GM12878 (cell line): ENCODE data around the gene GOPC. TPM values are rescaled to one million over a fixed set of nuclear protein-coding genes. Genes with fewer than 3 reads are reported as not detected.
A peak's percentile ranks its signal among the peaks of the same experiment; 100 is the strongest.
"Not testable (repeated sequence)": the region's sequence is repeated elsewhere in the genome, so short reads cannot be mapped to it uniquely, and the experiment has no call there.

Source experiments
- ATAC-seq: fragments of 200-7000 bp; cut with Tn5 transposase; 3 replicates; pipeline ENCODE4 v1.9.1; 2020; ENCODE audit warnings: mild to moderate bottlenecking, moderate library complexity
- BruUV-seq: library from RNA; stranded (reverse); fragments of 400-500 nt; replicated peaks from 2 replicates; lab custom pipeline; 2021; lab: Mats Ljungman, UMichigan
- CTCF ChIA-PET: fragments of 300-600 bp; sonication (Branson Sonifier 250); formaldehyde crosslinking; extraction: SDS; loops from one replicate; lab custom pipeline; 2021; ENCODE audit warnings: inconsistent platforms; lab: Yijun Ruan, JAX
- POLR2A ChIA-PET: fragments of 350-600 bp; formaldehyde crosslinking; extraction: SDS; loops from one replicate; lab custom pipeline; 2021; ENCODE audit warnings: inconsistent platforms; lab: Charles Lee
- RAD21 ChIA-PET: fragments of 300-600 bp; sonication (Branson Sonifier 250); formaldehyde crosslinking; loops from one replicate; lab custom pipeline; 2023; ENCODE audit warnings: antibody characterized with exemption; ENCODE audit not compliant: unreplicated experiment; lab: Charles Lee
- SMC1A ChIA-PET: fragments of 300-600 bp; sonication (Branson Sonifier 250); formaldehyde crosslinking; loops from one replicate; lab custom pipeline; 2023; ENCODE audit not compliant: unreplicated experiment, uncharacterized antibody; lab: Charles Lee
- DNase-seq: peaks from one replicate; pipeline ENCODE4 v3.0.0-alpha.2; 2011; ENCODE audit warnings: low read depth, low spot score
- FAIRE-seq: peaks from 3 replicates; lab custom pipeline; 2011; peaks lifted over from hg19 to GRCh38; lab: Jason Lieb, UNC
- H2AFZ ChIP-seq: 2 replicates; pipeline ENCODE4 v1.6.0; 2011; ENCODE audit warnings: low read depth, low read length, control low read depth; ENCODE audit not compliant: control insufficient read depth
- H3K27ac ChIP-seq: 2 replicates; pipeline ENCODE4 v1.5.1; 2011; ENCODE audit warnings: control low read depth; ENCODE audit not compliant: control insufficient read depth, insufficient read depth
- H3K27me3 ChIP-seq, 2 experiments: replicated peaks in 1 of 2; 2 replicates each; pipeline versions ENCODE4 v1.6.0 to v1.6.1; 2011; ENCODE audit warnings: low read length in 1 of 2; ENCODE audit not compliant: control insufficient read depth in 2 of 2, insufficient read depth in 2 of 2
- H3K36me3 ChIP-seq, 2 experiments: 2 replicates each; pipeline ENCODE4 v1.5.1; 2011; ENCODE audit warnings: low read length in 1 of 2; ENCODE audit not compliant: control insufficient read depth in 2 of 2, insufficient read depth in 2 of 2
- H3K4me1 ChIP-seq: 2 replicates; pipeline ENCODE4 v1.6.1; 2011; ENCODE audit warnings: mild to moderate bottlenecking, low read length, moderate library complexity, mixed read lengths; ENCODE audit not compliant: control insufficient read depth, insufficient read depth
- H3K4me2 ChIP-seq: 2 replicates; pipeline ENCODE4 v1.6.0; 2011; ENCODE audit warnings: control low read depth; ENCODE audit not compliant: control insufficient read depth, insufficient read depth
- H3K4me3 ChIP-seq: fragments of 200-600 bp; sonication (generic); 2 replicates; pipeline ENCODE4 v1.5.1; 2016
- H3K79me2 ChIP-seq: 2 replicates; pipeline ENCODE4 v1.6.0; 2011; ENCODE audit warnings: low read length; ENCODE audit not compliant: control insufficient read depth, insufficient read depth
- H3K9ac ChIP-seq: 2 replicates; pipeline ENCODE4 v1.8.0; 2011; ENCODE audit warnings: low read length, control low read depth, mixed read lengths; ENCODE audit not compliant: control insufficient read depth, insufficient read depth
- H3K9me3 ChIP-seq: replicated peaks from 3 replicates; pipeline ENCODE4 v1.5.1; 2011; ENCODE audit warnings: mild to moderate bottlenecking, low read length; ENCODE audit not compliant: control insufficient read depth, insufficient read depth
- H4K20me1 ChIP-seq: 2 replicates; pipeline ENCODE4 v1.6.0; 2011; ENCODE audit not compliant: control insufficient read depth, insufficient read depth
- BCL11A ChIP-seq: IDR thresholded peaks from 2 replicates; pipeline ENCODE4 v1.6.1; 2011; ENCODE audit warnings: low read depth, low read length
- EP300 ChIP-seq, 2 experiments: fragments of 150-350 bp in 1 of 2; IDR thresholded peaks; 2 replicates each; pipeline ENCODE4 v1.6.1; 2011 to 2012; ENCODE audit warnings: low read depth in 2 of 2, low read length in 2 of 2, borderline replicate concordance in 1 of 2, improper control_type of control experiment in 1 of 2, inconsistent platforms in 1 of 2; ENCODE audit not compliant: control insufficient read depth in 1 of 2
- MTA2 ChIP-seq: fragments of 450-650 bp; IDR thresholded peaks from 2 replicates; pipeline ENCODE4 v1.6.1; 2016; ENCODE audit warnings: low read depth, mild to moderate bottlenecking, moderate library complexity
- MTA3 ChIP-seq: IDR thresholded peaks from 2 replicates; pipeline ENCODE4 v1.6.1; 2012; ENCODE audit warnings: low read length, inconsistent platforms, borderline replicate concordance
- PAX8 ChIP-seq: fragments of 450-650 bp; IDR thresholded peaks from 2 replicates; pipeline ENCODE4 v1.6.1; 2017; ENCODE audit warnings: mild to moderate bottlenecking, moderate library complexity
- SIX5 ChIP-seq: IDR thresholded peaks from 2 replicates; pipeline ENCODE4 v1.6.1; 2011; ENCODE audit warnings: mild to moderate bottlenecking, low read depth, low read length, moderate library complexity; ENCODE audit not compliant: severe bottlenecking
- TARDBP ChIP-seq: IDR thresholded peaks from 2 replicates; pipeline ENCODE4 v1.6.1; 2016; ENCODE audit warnings: borderline replicate concordance
- WGBS: methylation state at CpG from one replicate; pipeline ENCODE4 v1.1.6; 2016; ENCODE audit warnings: low lambda C conversion rate; ENCODE audit not compliant: insufficient replicate concordance, insufficient coverage; ENCODE audit errors: missing lambda C conversion rate; 5-methylcytosine and 5-hydroxymethylcytosine counted together
- in situ Hi-C: fragments of 300-500 bp; cut with MboI; formaldehyde crosslinking; loops from 9 replicates; pipeline ENCODE4 v1.14.3; 2018; ENCODE audit warnings: mixed read lengths
- intact Hi-C: fragments of 100-400 bp; cut with micrococcal nuclease; formaldehyde crosslinking; loops from one replicate; pipeline ENCODE4 v1.14.2; 2022; ENCODE audit not compliant: unreplicated experiment
- polyA plus RNA-seq, 11 experiments: library from polyadenylated mRNA; depleted of rRNA in 4 of 11; unstranded in 6 of 11; stranded (reverse) in 5 of 11; fragments of >200 nt; fragmentation: Nextera tagmentation in 4 of 11; fragmentation: Illumina TruSeq in 1 of 11; extraction: Ambion mirVana in 4 of 11; extraction: Trizol in 1 of 11; gene quantifications; 1 replicate in 1 of 11; 2 replicates in 10 of 11; pipeline versions ENCODE4 v1.2.1 to v1.2.3, GENCODE V29; 2011 to 2016; ENCODE audit warnings: inconsistent platforms in 2 of 11, missing spikeins in 2 of 11, low read depth in 1 of 11
- total RNA-seq, 4 experiments: library from RNA; depleted of rRNA in 3 of 4; stranded (reverse); fragments of >200 nt in 3 of 4; fragmentation: Illumina TruSeq in 1 of 4; extraction: Trizol in 1 of 4; gene quantifications; 2 replicates each; pipeline versions ENCODE4 v1.2.1 to v1.2.3, GENCODE V29; 2013 to 2021
- TF ChIP-seq, protein P1 (sequence below): fragments of 450-650 bp; IDR thresholded peaks from 2 replicates; pipeline ENCODE4 v1.6.1; 2017; ENCODE audit warnings: mild to moderate bottlenecking, moderate library complexity

The GOPC gene
- total and polyA plus RNA-seq, 10 of the 15 experiments (the other 5 are each of a cell fraction or from before 2014, with no cell fraction given), result 5.8 to 28.5 (median 18.0) TPM

DNA sequence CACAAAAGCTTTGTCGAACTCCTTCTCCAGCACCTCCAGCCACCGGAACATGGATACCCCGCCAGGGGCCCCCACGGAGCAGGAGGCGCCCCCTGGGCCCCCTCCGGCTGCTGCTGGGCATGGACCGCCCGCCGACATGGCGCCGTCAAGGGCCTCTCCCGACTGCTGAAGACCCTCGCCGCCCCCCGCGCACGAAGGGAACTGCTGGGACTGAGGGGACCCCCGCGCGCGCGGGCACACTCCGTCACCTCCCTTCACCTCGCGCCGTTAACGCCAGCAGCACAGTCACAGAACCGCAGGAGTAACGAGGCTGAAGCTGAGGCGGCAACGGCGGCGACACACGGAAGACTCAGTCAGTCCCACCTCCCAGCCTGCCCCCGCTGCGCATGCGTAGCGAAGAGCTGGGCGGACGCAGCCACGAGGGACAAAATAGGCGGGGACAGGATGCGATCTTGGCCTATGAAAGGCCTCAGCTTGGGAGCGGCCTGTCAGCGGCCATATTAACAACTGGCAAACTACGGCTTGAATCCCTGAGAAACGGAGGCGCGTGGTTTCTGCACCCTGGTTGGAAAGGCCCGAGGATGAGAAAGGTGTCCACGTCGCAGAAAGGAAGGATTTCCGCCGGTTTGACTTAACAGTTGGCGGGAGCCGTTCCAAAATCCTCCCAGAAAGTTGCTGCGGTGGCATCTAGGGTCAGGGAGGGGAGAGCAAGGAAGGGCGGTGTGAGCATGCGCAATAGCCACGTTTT lies at the start of gene GOPC (continued):
- no peak for TF ChIP-seq MTA3
- TF ChIP-seq SIX5, result peak; percentile 10
- TF ChIP-seq PAX8, result peak; percentile 47; the same call in 1 of the 2 replicates
- TF ChIP-seq, protein P1, sequence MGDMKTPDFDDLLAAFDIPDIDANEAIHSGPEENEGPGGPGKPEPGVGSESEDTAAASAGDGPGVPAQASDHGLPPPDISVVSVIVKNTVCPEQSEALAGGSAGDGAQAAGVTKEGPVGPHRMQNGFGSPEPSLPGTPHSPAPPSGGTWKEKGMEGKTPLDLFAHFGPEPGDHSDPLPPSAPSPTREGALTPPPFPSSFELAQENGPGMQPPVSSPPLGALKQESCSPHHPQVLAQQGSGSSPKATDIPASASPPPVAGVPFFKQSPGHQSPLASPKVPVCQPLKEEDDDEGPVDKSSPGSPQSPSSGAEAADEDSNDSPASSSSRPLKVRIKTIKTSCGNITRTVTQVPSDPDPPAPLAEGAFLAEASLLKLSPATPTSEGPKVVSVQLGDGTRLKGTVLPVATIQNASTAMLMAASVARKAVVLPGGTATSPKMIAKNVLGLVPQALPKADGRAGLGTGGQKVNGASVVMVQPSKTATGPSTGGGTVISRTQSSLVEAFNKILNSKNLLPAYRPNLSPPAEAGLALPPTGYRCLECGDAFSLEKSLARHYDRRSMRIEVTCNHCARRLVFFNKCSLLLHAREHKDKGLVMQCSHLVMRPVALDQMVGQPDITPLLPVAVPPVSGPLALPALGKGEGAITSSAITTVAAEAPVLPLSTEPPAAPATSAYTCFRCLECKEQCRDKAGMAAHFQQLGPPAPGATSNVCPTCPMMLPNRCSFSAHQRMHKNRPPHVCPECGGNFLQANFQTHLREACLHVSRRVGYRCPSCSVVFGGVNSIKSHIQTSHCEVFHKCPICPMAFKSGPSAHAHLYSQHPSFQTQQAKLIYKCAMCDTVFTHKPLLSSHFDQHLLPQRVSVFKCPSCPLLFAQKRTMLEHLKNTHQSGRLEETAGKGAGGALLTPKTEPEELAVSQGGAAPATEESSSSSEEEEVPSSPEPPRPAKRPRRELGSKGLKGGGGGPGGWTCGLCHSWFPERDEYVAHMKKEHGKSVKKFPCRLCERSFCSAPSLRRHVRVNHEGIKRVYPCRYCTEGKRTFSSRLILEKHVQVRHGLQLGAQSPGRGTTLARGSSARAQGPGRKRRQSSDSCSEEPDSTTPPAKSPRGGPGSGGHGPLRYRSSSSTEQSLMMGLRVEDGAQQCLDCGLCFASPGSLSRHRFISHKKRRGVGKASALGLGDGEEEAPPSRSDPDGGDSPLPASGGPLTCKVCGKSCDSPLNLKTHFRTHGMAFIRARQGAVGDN, result peak; percentile 78
- no peak for TF ChIP-seq MTA2
- TF ChIP-seq TARDBP, result no peak
- TF ChIP-seq BCL11A, result no peak
- no peak for TF ChIP-seq EP300 (IDR thresholded peaks at IDR 0.05; ENCODE audit: borderline replicate concordance in 1 of 2, control insufficient read depth in 1 of 2, low read depth in 2 of 2, low read length in 2 of 2)

DNA sequence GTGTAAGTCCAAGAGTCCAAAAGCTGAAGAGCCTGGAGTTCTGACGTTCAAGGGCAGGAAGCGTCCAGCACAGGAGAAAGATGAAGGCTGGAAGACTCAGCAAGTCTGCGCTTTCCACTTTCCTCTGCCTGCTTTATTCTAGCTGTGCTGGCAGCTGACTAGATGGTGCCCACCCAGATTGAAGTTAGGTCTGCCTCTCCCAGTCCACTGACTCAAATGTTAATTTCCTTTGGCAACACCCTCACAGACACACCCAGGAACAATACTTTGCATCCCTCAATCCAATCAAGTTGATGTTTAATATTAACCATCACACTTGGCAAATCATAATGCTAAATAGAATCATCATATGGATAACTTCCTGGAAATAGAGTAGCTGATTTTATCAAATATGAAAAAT lies 49.7 kb upstream of the GOPC start:
- SMC1A ChIA-PET, ATAC-seq: not testable (repeated sequence)

More for the DNA sequence above, 49.7 kb upstream of the GOPC start:
- H4K20me1 ChIP-seq, in situ Hi-C loops, H3K36me3 ChIP-seq, H2AFZ ChIP-seq, H3K4me1 ChIP-seq, FAIRE-seq, BruUV-seq, H3K79me2 ChIP-seq, H3K9me3 ChIP-seq, CTCF ChIA-PET, DNase-seq, intact Hi-C loops, H3K4me3 ChIP-seq, H3K27me3 ChIP-seq, RAD21 ChIA-PET, H3K9ac ChIP-seq, H3K27ac ChIP-seq, H3K4me2 ChIP-seq, POLR2A ChIA-PET: not testable (repeated sequence)
- WGBS, result 79% methylated on average over 3 of the region's 3 CpGs
